H1 (cell line): ENCODE results near the gene PEPD. TPM values are rescaled to one million over a fixed set of nuclear protein-coding genes. Genes with fewer than 3 reads are reported as not detected.

ENCODE experiments used
- CTCF ChIA-PET: fragments of 300-600 bp; sonication (Branson Sonifier 250); formaldehyde crosslinking; loops from one replicate; lab custom pipeline; 2021; ENCODE audit not compliant: partially characterized antibody; lab: Charles Lee
- POLR2A ChIA-PET: fragments of 300-600 bp; sonication (Branson Sonifier 250); formaldehyde crosslinking; loops from one replicate; lab custom pipeline; 2021; ENCODE audit warnings: inconsistent platforms; ENCODE audit not compliant: partially characterized antibody; lab: Charles Lee
- DNase-seq, 2 experiments: peaks; one replicate each; pipeline versions ENCODE4 v3.0.0 to v3.0.0-alpha.2; 2010 to 2022; ENCODE audit warnings: low spot score in 2 of 2, low read depth in 1 of 2, mixed read lengths in 1 of 2
- FAIRE-seq: peaks from 2 replicates; lab custom pipeline; 2011; peaks lifted over from hg19 to GRCh38; lab: Jason Lieb, UNC
- H2AFZ ChIP-seq: 2 replicates; pipeline ENCODE4 v1.8.1; 2012; ENCODE audit warnings: low read length, inconsistent platforms
- H2AK5ac ChIP-seq: 2 replicates; pipeline ENCODE4 v1.6.1; 2013; ENCODE audit warnings: low read depth, low read length
- H2BK120ac ChIP-seq: replicated peaks from 2 replicates; pipeline ENCODE3; 2013; ENCODE audit warnings: low read depth, low read length, inconsistent platforms
- H2BK12ac ChIP-seq: 2 replicates; pipeline ENCODE4 v1.6.1; 2013; ENCODE audit warnings: low read depth, low read length
- H2BK15ac ChIP-seq: 2 replicates; pipeline ENCODE4 v1.6.1; 2013; ENCODE audit warnings: low read length
- H2BK20ac ChIP-seq: 2 replicates; pipeline ENCODE4 v1.6.1; 2013; ENCODE audit warnings: low read length
- H2BK5ac ChIP-seq: 2 replicates; pipeline ENCODE4 v1.6.1; 2013; ENCODE audit warnings: low read depth, low read length
- H3K14ac ChIP-seq: 2 replicates; pipeline ENCODE4 v1.6.1; 2013; ENCODE audit warnings: inconsistent platforms; ENCODE audit not compliant: insufficient read length
- H3K18ac ChIP-seq: 2 replicates; pipeline ENCODE4 v1.6.1; 2013; ENCODE audit warnings: low read length; ENCODE audit errors: extremely low read depth
- H3K23ac ChIP-seq: 2 replicates; pipeline ENCODE4 v1.6.1; 2013; ENCODE audit warnings: inconsistent platforms; ENCODE audit not compliant: insufficient read length
- H3K23me2 ChIP-seq: 2 replicates; pipeline ENCODE4 v1.6.1; 2013; ENCODE audit warnings: low read depth, low read length
- H3K27ac ChIP-seq: 2 replicates; pipeline ENCODE4 v1.6.1; 2011; ENCODE audit warnings: low read depth, low read length, inconsistent platforms
- H3K27me3 ChIP-seq, 4 experiments: replicated peaks in 1 of 4; 1 replicate in 1 of 4; 2 replicates in 3 of 4; pipeline versions ENCODE4 v1.6.1 to v1.8.1; 2011 to 2013; ENCODE audit warnings: low read length in 3 of 4, mild to moderate bottlenecking in 3 of 4, inconsistent platforms in 2 of 4, mixed read lengths in 2 of 4, moderate library complexity in 1 of 4; ENCODE audit not compliant: control insufficient read depth in 3 of 4, insufficient read depth in 3 of 4; ENCODE audit errors: extremely low read depth in 1 of 4
- H3K36me3 ChIP-seq, 4 experiments: 2 replicates each; pipeline versions ENCODE4 v1.6.1 to v1.8.1; 2011 to 2013; ENCODE audit warnings: mild to moderate bottlenecking in 4 of 4, low read length in 3 of 4, moderate library complexity in 2 of 4, control low read depth in 1 of 4, inconsistent platforms in 1 of 4; ENCODE audit not compliant: insufficient read depth in 4 of 4, control insufficient read depth in 2 of 4
- H3K4ac ChIP-seq: replicated peaks from 2 replicates; pipeline ENCODE3; 2013; ENCODE audit warnings: low read length, low read depth, mixed read lengths, inconsistent platforms; ENCODE audit not compliant: insufficient read length
- H3K4me1 ChIP-seq, 4 experiments: replicated peaks in 1 of 4; 1 replicate in 1 of 4; 2 replicates in 3 of 4; pipeline versions ENCODE4 v1.6.1 to v1.8.1; 2011 to 2013; ENCODE audit warnings: low read length in 3 of 4, inconsistent platforms in 2 of 4, mixed read lengths in 1 of 4; ENCODE audit not compliant: insufficient read depth in 4 of 4, control insufficient read depth in 3 of 4
- H3K4me2 ChIP-seq, 2 experiments: 2 replicates each; pipeline versions ENCODE4 v1.6.1 to v1.8.1; 2011 to 2013; ENCODE audit warnings: low read depth in 2 of 2, low read length in 2 of 2, control low read depth in 1 of 2, inconsistent platforms in 1 of 2, mild to moderate bottlenecking in 1 of 2; ENCODE audit not compliant: insufficient read depth in 1 of 2
- H3K4me3 ChIP-seq, 4 experiments: fragments of 200-600, 300-600 bp in 1 of 4; sonication (generic), shearing (Covaris generic), sonication (Bioruptor Twin) in 1 of 4; 2 replicates each; pipeline versions ENCODE4 v1.5.1 to v1.8.1; 2011 to 2016; ENCODE audit warnings: low read length in 4 of 4, low read depth in 3 of 4, control low read depth in 2 of 4, inconsistent platforms in 2 of 4, mild to moderate bottlenecking in 2 of 4, mixed read lengths in 1 of 4, moderate library complexity in 1 of 4; ENCODE audit not compliant: insufficient read depth in 2 of 4; ENCODE audit errors: extremely low read depth in 1 of 4
- H3K56ac ChIP-seq: replicated peaks from 2 replicates; pipeline ENCODE3; 2013; ENCODE audit warnings: low read depth, mild to moderate bottlenecking, mixed read lengths, low read length, inconsistent platforms; ENCODE audit not compliant: insufficient read length
- H3K79me1 ChIP-seq: 2 replicates; pipeline ENCODE4 v1.6.1; 2013; ENCODE audit warnings: low read depth, low read length, control low read depth
- H3K79me2 ChIP-seq, 2 experiments: 2 replicates each; pipeline versions ENCODE4 v1.6.1 to v1.8.1; 2012 to 2013; ENCODE audit warnings: low read length in 2 of 2, mild to moderate bottlenecking in 2 of 2, inconsistent platforms in 1 of 2; ENCODE audit not compliant: insufficient read depth in 2 of 2, control insufficient read depth in 1 of 2
- H3K9ac ChIP-seq, 4 experiments: replicated peaks in 1 of 4; 1 replicate in 1 of 4; 2 replicates in 3 of 4; pipeline versions ENCODE4 v1.6.1 to v1.8.1; 2011 to 2013; ENCODE audit warnings: low read depth in 3 of 4, low read length in 3 of 4, control low read depth in 2 of 4, mild to moderate bottlenecking in 2 of 4, moderate library complexity in 2 of 4, inconsistent platforms in 1 of 4; ENCODE audit errors: extremely low read depth in 1 of 4
- H3K9me3 ChIP-seq, 2 experiments: 2 replicates each; pipeline versions ENCODE4 v1.6.1 to v1.8.1; 2012 to 2013; ENCODE audit warnings: mild to moderate bottlenecking in 2 of 2, moderate library complexity in 2 of 2, control low read depth in 1 of 2, inconsistent platforms in 1 of 2, low read depth in 1 of 2, low read length in 1 of 2, mixed read lengths in 1 of 2; ENCODE audit not compliant: insufficient read depth in 2 of 2
- H4K20me1 ChIP-seq, 2 experiments: replicated peaks in 1 of 2; 2 replicates each; pipeline versions ENCODE3 to v1.8.1; 2011 to 2013; ENCODE audit warnings: inconsistent platforms in 2 of 2, low read length in 2 of 2, mild to moderate bottlenecking in 1 of 2; ENCODE audit not compliant: insufficient read depth in 2 of 2, control insufficient read depth in 1 of 2
- H4K5ac ChIP-seq: 2 replicates; pipeline ENCODE4 v1.6.1; 2013; ENCODE audit warnings: low read length, low read depth, mixed read lengths, inconsistent platforms; ENCODE audit not compliant: insufficient read length
- H4K8ac ChIP-seq: 2 replicates; pipeline ENCODE4 v1.8.0; 2013; ENCODE audit warnings: mild to moderate bottlenecking, moderate library complexity, low read length, inconsistent platforms; ENCODE audit not compliant: insufficient read depth; ENCODE audit errors: extremely low read depth
- H4K91ac ChIP-seq: replicated peaks from 2 replicates; pipeline ENCODE3; 2013; ENCODE audit warnings: low read length, mixed read lengths, inconsistent platforms; ENCODE audit not compliant: insufficient read length
- ATF3 ChIP-seq: IDR thresholded peaks from 2 replicates; pipeline ENCODE4 v1.6.1; 2011; ENCODE audit warnings: low read depth, mild to moderate bottlenecking, low read length; ENCODE audit not compliant: insufficient read depth
- HDAC6 ChIP-seq: IDR thresholded peaks from one replicate; pipeline ENCODE4 v1.7.1; 2012; ENCODE audit warnings: low read depth, mild to moderate bottlenecking, inconsistent platforms, low read length, moderate library complexity
- NRF1 ChIP-seq: IDR thresholded peaks from 2 replicates; pipeline ENCODE4 v1.6.1; 2011; ENCODE audit warnings: mild to moderate bottlenecking, low read depth, low read length, improper control_type of control experiment
- RNF2 ChIP-seq: fragments of 200-900, 300-1000 bp; sonication (generic); IDR thresholded peaks from 2 replicates; pipeline ENCODE4 v1.7.1; 2016; ENCODE audit warnings: borderline replicate concordance, low read depth, mild to moderate bottlenecking, antibody characterized with exemption, low read length; ENCODE audit not compliant: poor library complexity, severe bottlenecking; ENCODE audit errors: missing control alignments
- TBP ChIP-seq: IDR thresholded peaks from 2 replicates; pipeline ENCODE4 v1.6.1; 2011; ENCODE audit warnings: low read depth, low read length, improper control_type of control experiment
- TCF12 ChIP-seq: IDR thresholded peaks from 2 replicates; pipeline ENCODE4 v1.6.1; 2011; ENCODE audit warnings: low read depth, mild to moderate bottlenecking, low read length
- WGBS, 2 experiments: shearing (Covaris generic) in 1 of 2; methylation state at CpG; one replicate each; pipeline versions ENCODE4 v1.1.6 to v1.1.7; 2013 to 2015; ENCODE audit warnings: low lambda C conversion rate in 2 of 2, mixed read lengths in 2 of 2, inconsistent platforms in 1 of 2, low coverage in 1 of 2, missing lambda C conversion rate in 1 of 2; ENCODE audit not compliant: insufficient replicate concordance in 2 of 2, insufficient coverage in 1 of 2, insufficient read length in 1 of 2; ENCODE audit errors: extremely low coverage in 1 of 2, missing lambda C conversion rate in 1 of 2; 5-methylcytosine and 5-hydroxymethylcytosine counted together
- polyA plus RNA-seq, 7 experiments: library from polyadenylated mRNA; depleted of rRNA in 3 of 7; stranded (reverse) in 5 of 7; unstranded in 2 of 7; fragments of >200 nt in 5 of 7; fragments of 200-250 nt in 2 of 7; gene quantifications; 1 replicate in 5 of 7; 2 replicates in 1 of 7; 4 replicates in 1 of 7; pipeline versions ENCODE4 v1.2.1 to v1.2.3, GENCODE V29; 2011 to 2013; ENCODE audit warnings: missing spikeins in 2 of 7, mixed read lengths in 2 of 7
- total RNA-seq: library from RNA; stranded (reverse); fragmentation: NEBNext Ultra II Directional; extraction: Animal tissue kit (Norgen Biotek cat#: 25700); gene quantifications from 2 replicates; pipeline ENCODE4 v1.2.1, GENCODE V29; 2021

The PEPD gene
- total and polyA plus RNA-seq, 2 of the 8 experiments (the other 6 are each of a cell fraction or from before 2014, with no cell fraction given) = 84.1 to 178 TPM

DNA sequence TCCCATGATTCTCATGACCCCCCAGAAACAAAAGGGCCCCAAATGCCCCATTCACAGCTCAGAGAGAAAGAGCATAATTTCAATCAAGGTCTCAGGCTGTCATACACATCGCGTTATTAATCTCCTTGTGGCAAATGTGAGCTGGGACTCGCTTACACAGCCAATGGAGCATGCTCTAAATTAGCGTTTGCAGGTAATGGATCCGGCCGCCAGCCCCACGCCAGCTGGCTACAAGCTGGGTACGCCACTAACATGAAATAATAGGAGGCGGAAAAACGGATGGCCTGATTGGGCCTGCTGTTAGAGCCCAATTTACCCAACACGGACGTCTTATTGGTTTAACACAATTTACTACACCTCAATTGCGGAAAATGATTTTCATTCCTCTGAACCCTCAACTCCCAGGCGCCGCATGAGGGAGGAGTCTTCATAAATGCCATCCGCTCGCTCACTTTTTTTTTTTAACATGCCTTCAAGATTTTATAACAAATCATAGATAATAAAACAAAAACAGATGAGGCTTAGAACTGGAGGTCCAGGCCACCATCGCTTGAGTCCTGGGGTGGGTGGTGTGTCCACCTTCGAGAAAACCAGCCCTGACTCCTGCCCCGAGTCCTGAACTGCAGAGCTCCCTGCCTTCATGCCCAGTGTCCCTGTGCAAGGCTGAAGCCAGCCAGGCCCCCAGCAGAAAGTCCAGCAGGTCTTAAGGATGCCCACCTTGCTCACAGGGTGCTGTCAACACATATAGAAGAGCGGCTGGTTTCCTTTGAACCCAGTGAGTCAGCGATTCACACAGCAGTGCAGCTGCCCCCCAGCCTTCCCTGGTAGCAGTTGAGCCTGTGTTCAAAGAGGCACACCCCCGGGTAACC lies 62.1 kb downstream of the PEPD start:
- no peak overlapping the region for H3K4me3 ChIP-seq
- no peaks in the 10 kb centered on the region for H3K4me1 ChIP-seq
- no peaks in the 10 kb centered on the region for H3K79me1 ChIP-seq
- H3K18ac ChIP-seq = no peak overlapping the region
- H3K14ac ChIP-seq = no peak overlapping the region
- no peak overlapping the region for H2BK120ac ChIP-seq
- H3K4me2 ChIP-seq = no peak overlapping the region
- 93% methylated on average over 23 of the region's 23 CpGs; no CpG with 5 or more reads in 1 of the 2 experiments for WGBS, 2 experiments
- H3K9me3 ChIP-seq = no peaks in the 10 kb centered on the region
- no peak overlapping the region for H4K91ac ChIP-seq
- no peak overlapping the region for H3K56ac ChIP-seq
- H2BK5ac ChIP-seq = no peak overlapping the region
- H3K23ac ChIP-seq = no peak overlapping the region
- no peaks in the 10 kb centered on the region; a peak in 1 of 7 replicates for H3K27me3 ChIP-seq
- no peaks in the 10 kb centered on the region for H3K79me2 ChIP-seq
- H3K4ac ChIP-seq = no peak overlapping the region
- H2AFZ ChIP-seq = no peak overlapping the region
- peaks cover 8% of the 10 kb centered on the region; the same call in 1 of the 2 replicates for H3K23me2 ChIP-seq
- FAIRE-seq = no peak
- no peak overlapping the region for H3K9ac ChIP-seq
- H2AK5ac ChIP-seq = no peak overlapping the region
- H2BK12ac ChIP-seq = no peak overlapping the region
- TF ChIP-seq RNF2 = no peak
- no peak for TF ChIP-seq ATF3
- no peak for TF ChIP-seq NRF1
- TF ChIP-seq TBP = no peak
- TF ChIP-seq TCF12 = no peak
- TF ChIP-seq HDAC6 = no peak
- H4K8ac ChIP-seq = no peak overlapping the region
- H3K27ac ChIP-seq = no peak overlapping the region
- no peak for DNase-seq
- H3K36me3 ChIP-seq = peaks cover 0 to 7% (median 0%) of the 10 kb centered on the region in 4 experiments; a peak in 5 of 8 replicates
- POLR2A ChIA-PET = interaction anchor here (1.7 kb wide), 1 partner anchor 11 kb away, joined by 5 read pairs; no protein-coding TSS in a partner anchor
- peaks cover 0 to 12% of the 10 kb centered on the region in 2 experiments for H4K20me1 ChIP-seq
- no peak overlapping the region for H4K5ac ChIP-seq
- H2BK15ac ChIP-seq = no peak overlapping the region
- CTCF ChIA-PET = interaction anchor here (0.5 to 1.5 kb wide), 4 partner anchors 27 to 311 kb away, joined by 3 to 4 read pairs (median 4); no protein-coding TSS in a partner anchor
- no peak overlapping the region for H2BK20ac ChIP-seq
